Suprapubic skin (tissue), 4 donors: ENCODE data around the gene CCNI. TPM values are rescaled to one million over a fixed set of nuclear protein-coding genes. Genes with fewer than 3 reads are reported as not detected.
"Not testable (repeated sequence)": the region's sequence is repeated elsewhere in the genome, so short reads cannot be mapped to it uniquely, and the experiment has no call there.

ENCODE experiments used
- DNase-seq, 2 donors: peaks; one replicate each; pipeline ENCODE4 v3.0.0-alpha.2; 2019; ENCODE audit warnings: low spot score in 2 of 2
- H3K27ac ChIP-seq: fragments of 200-600 bp; sonication (generic); one replicate; pipeline ENCODE4 v1.5.1; 2019
- H3K27me3 ChIP-seq: fragments of 200-600 bp; sonication (generic); one replicate; pipeline ENCODE4 v1.5.1; 2019
- H3K36me3 ChIP-seq: fragments of 200-600 bp; sonication (generic); one replicate; pipeline ENCODE4 v1.5.1; 2019
- H3K4me1 ChIP-seq: fragments of 200-600 bp; sonication (generic); one replicate; pipeline ENCODE4 v1.5.1; 2019
- H3K4me3 ChIP-seq: fragments of 200-600 bp; sonication (generic); one replicate; pipeline ENCODE4 v1.5.1; 2019; ENCODE audit warnings: mild to moderate bottlenecking
- H3K9me3 ChIP-seq: fragments of 200-600 bp; sonication (generic); one replicate; pipeline ENCODE4 v1.5.1; 2019
- EP300 ChIP-seq: sonication (generic); formaldehyde crosslinking; IDR thresholded peaks from one replicate; pipeline ENCODE4 v1.6.1; 2017; ENCODE audit warnings: antibody characterized with exemption
- POLR2A ChIP-seq, 2 donors: fragments of 450-650 bp; IDR thresholded peaks; one replicate each; pipeline ENCODE4 v1.6.1; 2017; ENCODE audit warnings: antibody characterized with exemption in 2 of 2, mild to moderate bottlenecking in 2 of 2, moderate library complexity in 2 of 2
- POLR2AphosphoS5 ChIP-seq, 3 donors: sonication (generic); formaldehyde crosslinking; IDR thresholded peaks; one replicate each; pipeline ENCODE4 v1.6.1; 2017; ENCODE audit warnings: antibody characterized with exemption in 3 of 3
- WGBS: methylation state at CpG from one replicate; pipeline ENCODE4 v1.1.5; 2018; 5-methylcytosine and 5-hydroxymethylcytosine counted together
- total RNA-seq, 4 donors: library from RNA; depleted of rRNA; stranded (reverse); fragments of >200 nt; gene quantifications; one replicate each; pipeline ENCODE4 v1.1.0, GENCODE V29; 2016
- TF ChIP-seq, protein P1 (sequence below), 2 donors: fragments of 200-600 bp in 1 of 2; fragments of 450-650 bp in 1 of 2; sonication (generic) in 1 of 2; IDR thresholded peaks; one replicate each; pipeline ENCODE4 v1.5.1; 2016 to 2019; ENCODE audit warnings: antibody characterized with exemption in 2 of 2, mild to moderate bottlenecking in 1 of 2, moderate library complexity in 1 of 2

Gene CCNI
- total RNA-seq, 4 donors from 2014 or later, result 166 to 256 (median 207) TPM

DNA sequence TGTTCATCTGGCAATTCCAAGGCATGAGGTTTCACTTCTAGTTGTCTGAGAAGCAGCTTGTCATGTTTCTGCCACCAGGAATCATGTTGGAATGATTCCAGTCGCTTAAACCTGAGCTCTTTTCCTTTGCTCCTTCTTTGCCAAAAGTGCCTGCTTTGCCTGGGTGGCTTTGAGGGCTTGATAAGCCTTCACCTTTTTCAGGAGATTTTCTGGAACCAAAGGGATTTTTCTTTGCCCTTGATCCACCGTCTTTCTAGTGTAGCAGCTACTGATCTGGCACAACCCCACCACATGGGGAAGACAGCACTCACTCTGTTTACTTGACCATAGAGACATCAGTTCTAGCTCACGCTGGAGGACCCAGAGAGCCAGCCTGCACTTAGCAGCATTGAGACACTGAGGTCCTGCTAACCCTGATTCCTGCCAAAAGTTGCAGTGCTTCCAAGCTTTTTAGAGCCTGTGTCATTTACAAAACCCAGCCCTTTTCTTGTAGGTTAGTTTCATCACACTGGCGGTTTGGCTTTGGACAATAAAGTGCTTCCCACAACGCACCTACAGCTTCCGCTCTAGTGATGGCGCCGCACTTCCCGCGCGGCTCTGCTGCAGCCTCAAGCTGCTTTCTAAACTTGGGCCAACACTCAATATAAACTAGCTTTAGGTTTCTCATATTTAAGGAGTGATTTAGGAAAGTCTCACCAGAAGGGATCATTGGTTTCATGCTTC is 7.3 kb upstream of the CCNI start:
- no peaks in the 10 kb centered on the region for H3K27me3 ChIP-seq
- WGBS, result 86% methylated on average over 11 of the region's 11 CpGs
- H3K36me3 ChIP-seq, result no peaks in the 10 kb centered on the region
- DNase-seq, result no peak
- TF ChIP-seq POLR2A (IDR thresholded peaks at IDR 0.05), result no peak
- no peak for TF ChIP-seq POLR2AphosphoS5 (IDR thresholded peaks at IDR 0.05)
- no peak for TF ChIP-seq EP300
- TF ChIP-seq, protein P1, sequence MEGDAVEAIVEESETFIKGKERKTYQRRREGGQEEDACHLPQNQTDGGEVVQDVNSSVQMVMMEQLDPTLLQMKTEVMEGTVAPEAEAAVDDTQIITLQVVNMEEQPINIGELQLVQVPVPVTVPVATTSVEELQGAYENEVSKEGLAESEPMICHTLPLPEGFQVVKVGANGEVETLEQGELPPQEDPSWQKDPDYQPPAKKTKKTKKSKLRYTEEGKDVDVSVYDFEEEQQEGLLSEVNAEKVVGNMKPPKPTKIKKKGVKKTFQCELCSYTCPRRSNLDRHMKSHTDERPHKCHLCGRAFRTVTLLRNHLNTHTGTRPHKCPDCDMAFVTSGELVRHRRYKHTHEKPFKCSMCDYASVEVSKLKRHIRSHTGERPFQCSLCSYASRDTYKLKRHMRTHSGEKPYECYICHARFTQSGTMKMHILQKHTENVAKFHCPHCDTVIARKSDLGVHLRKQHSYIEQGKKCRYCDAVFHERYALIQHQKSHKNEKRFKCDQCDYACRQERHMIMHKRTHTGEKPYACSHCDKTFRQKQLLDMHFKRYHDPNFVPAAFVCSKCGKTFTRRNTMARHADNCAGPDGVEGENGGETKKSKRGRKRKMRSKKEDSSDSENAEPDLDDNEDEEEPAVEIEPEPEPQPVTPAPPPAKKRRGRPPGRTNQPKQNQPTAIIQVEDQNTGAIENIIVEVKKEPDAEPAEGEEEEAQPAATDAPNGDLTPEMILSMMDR (IDR thresholded peaks at IDR 0.05), result no peak
- no peak overlapping the region for H3K4me3 ChIP-seq
- no peak overlapping the region for H3K27ac ChIP-seq
- H3K4me1 ChIP-seq, result peaks cover 4% of the 10 kb centered on the region
- no peaks in the 10 kb centered on the region for H3K9me3 ChIP-seq

DNA sequence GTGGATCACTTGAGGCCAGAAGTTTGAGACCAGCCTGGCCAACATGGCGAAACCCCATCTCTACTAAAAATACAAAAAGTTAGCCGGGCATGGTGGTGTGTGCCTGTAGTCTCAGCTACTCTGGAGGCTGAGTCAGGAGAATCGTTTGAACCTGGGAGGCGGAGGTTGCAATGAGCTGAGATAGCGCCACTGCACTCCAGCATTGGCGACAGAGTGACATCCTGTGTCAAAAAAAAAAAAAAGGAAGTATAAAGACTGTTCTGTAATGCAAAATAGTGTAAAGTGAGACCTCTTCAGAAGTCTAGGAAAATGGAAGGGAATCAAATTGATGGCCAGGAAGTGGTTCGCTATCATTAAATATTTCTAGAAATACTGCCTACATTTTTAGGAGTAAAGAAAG is 5.0 kb upstream of the CCNI start:
- not testable (repeated sequence) for H3K4me3 ChIP-seq, H3K27me3 ChIP-seq, DNase-seq, H3K9me3 ChIP-seq, H3K27ac ChIP-seq, H3K36me3 ChIP-seq
- 88% methylated on average over 7 of the region's 7 CpGs for WGBS
- H3K4me1 ChIP-seq, result peaks cover 21% of the 10 kb centered on the region

DNA sequence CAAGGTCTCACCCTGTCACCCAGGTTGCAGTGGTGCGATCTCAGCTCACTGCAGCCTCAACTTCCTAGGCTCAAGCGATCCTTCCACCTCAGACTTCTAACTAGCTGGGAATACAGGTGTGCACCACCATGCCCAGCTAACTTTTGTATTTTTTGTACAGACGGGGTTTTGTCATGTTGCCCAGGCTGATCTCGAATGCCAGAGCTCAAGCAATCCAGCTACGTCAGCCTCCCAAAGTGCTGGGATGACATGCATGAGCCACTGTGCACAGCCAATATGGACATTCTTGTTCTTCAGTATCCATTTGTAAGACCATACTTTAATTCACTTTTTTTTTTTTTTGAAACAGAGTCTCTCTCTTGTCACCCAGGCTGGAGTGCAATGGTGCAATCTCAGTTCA is 3.5 kb upstream of the CCNI start:
- peaks cover 25% of the 10 kb centered on the region for H3K4me1 ChIP-seq
- no peak overlapping the region for H3K27ac ChIP-seq
- no peak overlapping the region for H3K4me3 ChIP-seq
- TF ChIP-seq, protein P1 (IDR thresholded peaks at IDR 0.05), result no peak
- TF ChIP-seq POLR2A (IDR thresholded peaks at IDR 0.05) (no peak), POLR2AphosphoS5 (IDR thresholded peaks at IDR 0.05) (no peak), EP300 (no peak)
- 89% methylated on average over 5 of the region's 5 CpGs for WGBS
- H3K27me3 ChIP-seq, result no peaks in the 10 kb centered on the region
- DNase-seq, result no peak
- H3K9me3 ChIP-seq, result no peaks in the 10 kb centered on the region
- no peaks in the 10 kb centered on the region for H3K36me3 ChIP-seq

DNA sequence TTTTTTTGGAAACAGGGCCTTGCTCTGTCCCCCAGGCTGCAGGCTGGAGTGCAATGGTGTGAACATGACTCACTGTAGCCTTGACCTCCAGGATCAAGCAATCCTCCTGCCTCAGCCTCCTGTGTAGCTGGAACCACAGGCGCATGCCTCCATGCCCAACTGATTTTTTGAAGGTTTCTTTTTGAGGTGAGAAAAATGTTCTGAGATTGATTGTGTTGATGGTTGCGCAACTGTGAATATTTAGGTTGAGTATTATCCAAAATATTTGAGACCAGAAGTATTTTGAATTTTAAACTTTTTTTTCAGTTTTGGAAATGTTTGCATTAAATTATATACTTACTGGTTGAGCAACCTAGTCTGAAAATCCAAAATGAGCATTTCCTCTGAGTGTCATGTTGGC is 2.6 kb upstream of the CCNI start:
- DNase-seq, result no peak
- H3K27ac ChIP-seq, result no peak overlapping the region
- TF ChIP-seq EP300, result no peak
- TF ChIP-seq POLR2AphosphoS5 (IDR thresholded peaks at IDR 0.05), result no peak
- H3K4me3 ChIP-seq, result no peak overlapping the region
- H3K36me3 ChIP-seq, result no peaks in the 10 kb centered on the region
- WGBS, result 97% methylated on average over 2 of the region's 2 CpGs
- no peaks in the 10 kb centered on the region for H3K9me3 ChIP-seq
- H3K27me3 ChIP-seq, result no peaks in the 10 kb centered on the region
- peaks cover 34% of the 10 kb centered on the region for H3K4me1 ChIP-seq

DNA sequence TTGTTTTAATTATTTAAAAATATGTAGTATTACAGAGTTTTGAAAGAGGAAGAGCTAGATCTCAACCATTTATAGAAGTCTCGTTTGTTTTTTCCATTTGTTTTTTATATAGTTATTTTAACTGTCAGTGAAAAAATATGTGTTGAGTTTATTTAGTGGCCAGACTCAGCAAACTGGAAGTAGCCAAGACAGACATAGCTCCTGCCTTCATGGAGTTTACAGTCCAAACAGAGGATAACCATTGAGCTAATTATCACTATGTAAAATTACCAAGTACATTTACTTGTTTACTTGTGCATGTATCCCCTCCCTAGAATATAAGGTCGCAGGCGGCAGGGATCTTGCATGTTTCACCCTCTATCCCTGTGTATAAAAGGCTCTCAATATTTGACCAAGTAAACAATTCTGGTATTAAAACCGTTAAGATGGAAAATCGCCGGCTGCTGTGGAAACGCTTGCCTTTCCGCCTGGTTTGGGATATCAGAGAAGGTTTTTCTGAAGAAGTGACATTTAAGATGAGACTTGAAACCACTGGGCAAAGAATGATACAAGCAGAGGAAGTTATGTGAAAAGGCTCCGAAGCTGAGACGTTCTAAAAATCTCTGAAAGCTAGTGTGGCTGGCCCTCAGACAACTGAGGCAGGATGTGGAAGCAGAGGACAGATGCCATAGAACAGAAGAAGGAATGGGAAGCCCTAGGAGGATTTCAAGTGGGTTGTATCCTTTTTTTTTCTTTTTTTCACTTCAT is 1.3 kb upstream of the CCNI start:
- Histone ChIP-seq H3K27me3 (no peaks in the 10 kb centered on the region), H3K36me3 (no peaks in the 10 kb centered on the region), H3K27ac (peak overlapping the region; percentile 98), H3K9me3 (no peaks in the 10 kb centered on the region), H3K4me1 (peaks cover 45% of the 10 kb centered on the region), H3K4me3 (peak overlapping the region; percentile 78)
- WGBS, result 80% methylated on average over 10 of the region's 10 CpGs
- no peak for DNase-seq
- no peak for TF ChIP-seq POLR2A (IDR thresholded peaks at IDR 0.05)
- no peak for TF ChIP-seq POLR2AphosphoS5 (IDR thresholded peaks at IDR 0.05)
- TF ChIP-seq EP300, result no peak
- TF ChIP-seq, protein P1 (IDR thresholded peaks at IDR 0.05), result no peak
